Ascending aorta (tissue), 2 donors: ENCODE data around the gene SH2D3A. TPM values are rescaled to one million over a fixed set of nuclear protein-coding genes. Genes with fewer than 3 reads are reported as not detected.

Experiments used
- DNase-seq, 2 donors: peaks; one replicate each; pipeline ENCODE4 v3.0.0-alpha.2; 2019; ENCODE audit warnings: low spot score in 2 of 2
- H3K27ac ChIP-seq, 2 donors: fragments of 200-600 bp; sonication (generic); one replicate each; pipeline ENCODE4 v1.5.1; 2016 to 2017; ENCODE audit warnings: mild to moderate bottlenecking in 1 of 2
- H3K27me3 ChIP-seq: fragments of 200-600 bp; sonication (generic); one replicate; pipeline ENCODE4 v1.5.1; 2017
- H3K36me3 ChIP-seq, 2 donors: fragments of 200-600 bp; sonication (generic); one replicate each; pipeline ENCODE4 v1.5.1; 2016
- H3K4me1 ChIP-seq, 2 donors: fragments of 200-600 bp; sonication (generic); one replicate each; pipeline ENCODE4 v1.5.1; 2016 to 2017; ENCODE audit warnings: mild to moderate bottlenecking in 1 of 2
- H3K4me3 ChIP-seq, 2 donors: fragments of 200-600 bp; sonication (generic); one replicate each; pipeline ENCODE4 v1.5.1; 2016 to 2017; ENCODE audit warnings: mild to moderate bottlenecking in 1 of 2
- H3K9me3 ChIP-seq, 2 donors: fragments of 200-600 bp; sonication (generic); one replicate each; pipeline ENCODE4 v1.5.1; 2016
- CTCF ChIP-seq, 3 experiments: fragments of 200-600 bp in 2 of 3; fragments of 450-650 bp in 1 of 3; sonication (generic) in 2 of 3; IDR thresholded peaks; one replicate each; pipeline ENCODE4 v1.5.1; 2016 to 2019; ENCODE audit warnings: antibody characterized with exemption in 3 of 3, mild to moderate bottlenecking in 1 of 3, moderate library complexity in 1 of 3
- intact Hi-C: fragments of 100-400 bp; cut with DNase I; formaldehyde crosslinking; loops from one replicate; pipeline ENCODE4 v1.15.1; 2023
- total RNA-seq: library from RNA; depleted of rRNA; stranded (reverse); fragments of >200 nt; gene quantifications from one replicate; pipeline ENCODE4 v1.1.0, GENCODE V29; 2016

Gene SH2D3A
- total RNA-seq, 1 donor from 2014 or later, result not detected

GRCh38 chr19:6733338-6734095 is 33.7 kb downstream of the SH2D3A start:
- peaks cover 18 to 32% of the 10 kb centered on the region in 2 donors for H3K36me3 ChIP-seq
- intact Hi-C loops, result loop anchor here (10.0 kb wide), 3 partner anchors 309 to 1109 kb away; partner anchors contain the start of genes KHSRP, SAFB, SAFB2 and ZNF358
- DNase-seq, result no peak
- H3K4me3 ChIP-seq, result no peak overlapping the region
- no peaks in the 10 kb centered on the region for H3K27me3 ChIP-seq
- H3K4me1 ChIP-seq, result peaks cover 3 to 17% of the 10 kb centered on the region in 2 donors
- peak in 2 of 3 experiments; percentile 26 to 29 for TF ChIP-seq CTCF (IDR thresholded peaks at IDR 0.05)
- no peaks in the 10 kb centered on the region for H3K9me3 ChIP-seq
- no peak overlapping the region for H3K27ac ChIP-seq

- no peak for DNase-seq
- intact Hi-C loops, result loop anchor here (10.0 kb wide), 3 partner anchors 308 to 1108 kb away; partner anchors contain the start of genes KHSRP, SAFB, SAFB2 and ZNF358
- Histone ChIP-seq H3K4me3 (no peak overlapping the region), H3K36me3 (peaks cover 18 to 32% of the 10 kb centered on the region in 2 donors), H3K27me3 (no peaks in the 10 kb centered on the region), H3K9me3 (no peaks in the 10 kb centered on the region), H3K4me1 (peaks cover under 1 to 10% of the 10 kb centered on the region in 2 donors), H3K27ac (no peak overlapping the region)
- TF ChIP-seq CTCF (IDR thresholded peaks at IDR 0.05), result no peak
Observed at GRCh38 chr19:6732803-6733337, 34.4 kb downstream of the SH2D3A start.

GRCh38 chr19:6731822-6732221 is 35.4 kb downstream of the SH2D3A start:
- Histone ChIP-seq H3K4me1 (peaks cover 0 to 10% of the 10 kb centered on the region in 2 donors), H3K36me3 (peaks cover 18 to 32% of the 10 kb centered on the region in 2 donors), H3K9me3 (no peaks in the 10 kb centered on the region), H3K4me3 (no peak overlapping the region), H3K27ac (no peak overlapping the region), H3K27me3 (no peaks in the 10 kb centered on the region)
- intact Hi-C loops, result loop anchor here (10.0 kb wide), 3 partner anchors 307 to 1107 kb away; partner anchors contain the start of genes KHSRP, SAFB, SAFB2 and ZNF358
- no peak for TF ChIP-seq CTCF (IDR thresholded peaks at IDR 0.05)
- DNase-seq, result no peak

- TF ChIP-seq CTCF (IDR thresholded peaks at IDR 0.05), result no peak
- Histone ChIP-seq H3K27me3 (no peaks in the 10 kb centered on the region), H3K4me1 (peaks cover 0 to 7% of the 10 kb centered on the region in 2 donors), H3K36me3 (peaks cover 18 to 32% of the 10 kb centered on the region in 2 donors), H3K4me3 (no peak overlapping the region), H3K27ac (no peak overlapping the region), H3K9me3 (no peaks in the 10 kb centered on the region)
- intact Hi-C loops, result loop anchor here (10.0 kb wide), 3 partner anchors 306 to 1106 kb away; partner anchors contain the start of genes KHSRP, SAFB, SAFB2 and ZNF358
- no peak for DNase-seq
Observed at GRCh38 chr19:6730941-6731670, 36.1 kb downstream of the SH2D3A start.

GRCh38 chr19:6730153-6730804 is 37.0 kb downstream of the SH2D3A start:
- H3K27me3 ChIP-seq, result no peaks in the 10 kb centered on the region
- H3K9me3 ChIP-seq, result no peaks in the 10 kb centered on the region
- TF ChIP-seq CTCF (IDR thresholded peaks at IDR 0.05), result no peak
- peak in 1 of 2 donors; percentile 82 for DNase-seq
- H3K4me1 ChIP-seq, result no peaks in the 10 kb centered on the region
- H3K4me3 ChIP-seq, result no peak overlapping the region
- H3K36me3 ChIP-seq, result peaks cover 18 to 32% of the 10 kb centered on the region in 2 donors
- intact Hi-C loops, result loop anchor here (10.0 kb wide), 3 partner anchors 305 to 1105 kb away; partner anchors contain the start of genes KHSRP, SAFB, SAFB2 and ZNF358
- peak overlapping the region in 1 of 2 donors; percentile 11 for H3K27ac ChIP-seq
